IPS DF 19.7 (cell line): ENCODE measurements around the gene SPDYE4.

Source experiments
- DNase-seq: peaks from one replicate; pipeline ENCODE4 v3.0.0-alpha.2; 2013; ENCODE audit warnings: low read depth, low spot score

The SPDYE4 gene

GRCh38 chr17:8741366-8741765, 17.0 kb downstream of the SPDYE4 start:
- DNase-seq = no peak

- DNase-seq = peak; percentile 28
Measured at GRCh38 chr17:8740486-8740885, 17.9 kb downstream of the SPDYE4 start.

GRCh38 chr17:8739097-8739496, 19.2 kb downstream of the SPDYE4 start:
- peak; percentile 79 for DNase-seq

- no peak for DNase-seq
Measured at GRCh38 chr17:8736796-8737195, 21.6 kb downstream of the SPDYE4 start.

- DNase-seq = no peak
Measured at GRCh38 chr17:8736362-8736761, 22.0 kb downstream of the SPDYE4 start.

- DNase-seq = no peak
Measured at GRCh38 chr17:8735336-8735939, 22.9 kb downstream of the SPDYE4 start.

- no peak for DNase-seq
Measured at GRCh38 chr17:8734876-8735275, 23.5 kb downstream of the SPDYE4 start.

GRCh38 chr17:8732406-8733085, 25.8 kb downstream of the SPDYE4 start:
- no peak for DNase-seq

- DNase-seq = no peak
Measured at GRCh38 chr17:8729860-8730259, 28.5 kb downstream of the SPDYE4 start.

GRCh38 chr17:8729421-8729820, 28.9 kb downstream of the SPDYE4 start:
- DNase-seq = no peak

- no peak for DNase-seq
Measured at GRCh38 chr17:8728971-8729370, 29.4 kb downstream of the SPDYE4 start.

- DNase-seq = no peak
Measured at GRCh38 chr17:8728251-8728938, 30.0 kb downstream of the SPDYE4 start.

GRCh38 chr17:8726941-8727555, 31.3 kb downstream of the SPDYE4 start:
- DNase-seq = no peak

GRCh38 chr17:8725881-8726876, 32.2 kb downstream of the SPDYE4 start:
- no peak for DNase-seq

- no peak for DNase-seq
Measured at GRCh38 chr17:8724451-8724850, 33.9 kb downstream of the SPDYE4 start.

GRCh38 chr17:8720596-8720995, 37.8 kb downstream of the SPDYE4 start:
- no peak for DNase-seq

GRCh38 chr17:8719291-8720246, 38.8 kb downstream of the SPDYE4 start:
- no peak for DNase-seq

GRCh38 chr17:8718001-8718563, 40.3 kb downstream of the SPDYE4 start:
- DNase-seq = no peak

GRCh38 chr17:8713878-8714277, 44.5 kb downstream of the SPDYE4 start:
- DNase-seq = no peak

GRCh38 chr17:8713315-8713714, 45.0 kb downstream of the SPDYE4 start:
- DNase-seq = no peak
